Left ventricle myocardium superior (tissue), 1 donor: ENCODE results near the gene TAAR9. TPM values are rescaled to one million over a fixed set of nuclear protein-coding genes. Genes with fewer than 3 reads are reported as not detected.
A peak's percentile ranks its signal among the peaks of the same experiment; 100 is the strongest.
"Not testable (repeated sequence)": the region's sequence is repeated elsewhere in the genome, so short reads cannot be mapped to it uniquely, and the experiment has no call there.

Source experiments
- ATAC-seq: fragments of 200-7000 bp; cut with Tn5 transposase; one replicate; pipeline ENCODE4 v1.9.1; 2020; ENCODE audit warnings: mild to moderate bottlenecking, moderate library complexity
- DNase-seq: peaks from one replicate; pipeline ENCODE4 v3.0.0-alpha.2; 2020
- intact Hi-C: fragments of 100-400 bp; cut with micrococcal nuclease; formaldehyde crosslinking; loops from one replicate; pipeline ENCODE4 v1.11.0; 2022
- total RNA-seq: library from RNA; stranded (reverse); fragmentation: NEBNext Ultra II Directional; extraction: Animal tissue kit (Norgen Biotek cat#: 25700); gene quantifications from one replicate; pipeline ENCODE4 v1.2.1, GENCODE V29; 2021
- donor health status: DM: no; HTN: yes; CAD: no; lungs with severe emphysema.

The TAAR9 gene
- total RNA-seq, 1 donor from 2014 or later: not detected

DNA sequence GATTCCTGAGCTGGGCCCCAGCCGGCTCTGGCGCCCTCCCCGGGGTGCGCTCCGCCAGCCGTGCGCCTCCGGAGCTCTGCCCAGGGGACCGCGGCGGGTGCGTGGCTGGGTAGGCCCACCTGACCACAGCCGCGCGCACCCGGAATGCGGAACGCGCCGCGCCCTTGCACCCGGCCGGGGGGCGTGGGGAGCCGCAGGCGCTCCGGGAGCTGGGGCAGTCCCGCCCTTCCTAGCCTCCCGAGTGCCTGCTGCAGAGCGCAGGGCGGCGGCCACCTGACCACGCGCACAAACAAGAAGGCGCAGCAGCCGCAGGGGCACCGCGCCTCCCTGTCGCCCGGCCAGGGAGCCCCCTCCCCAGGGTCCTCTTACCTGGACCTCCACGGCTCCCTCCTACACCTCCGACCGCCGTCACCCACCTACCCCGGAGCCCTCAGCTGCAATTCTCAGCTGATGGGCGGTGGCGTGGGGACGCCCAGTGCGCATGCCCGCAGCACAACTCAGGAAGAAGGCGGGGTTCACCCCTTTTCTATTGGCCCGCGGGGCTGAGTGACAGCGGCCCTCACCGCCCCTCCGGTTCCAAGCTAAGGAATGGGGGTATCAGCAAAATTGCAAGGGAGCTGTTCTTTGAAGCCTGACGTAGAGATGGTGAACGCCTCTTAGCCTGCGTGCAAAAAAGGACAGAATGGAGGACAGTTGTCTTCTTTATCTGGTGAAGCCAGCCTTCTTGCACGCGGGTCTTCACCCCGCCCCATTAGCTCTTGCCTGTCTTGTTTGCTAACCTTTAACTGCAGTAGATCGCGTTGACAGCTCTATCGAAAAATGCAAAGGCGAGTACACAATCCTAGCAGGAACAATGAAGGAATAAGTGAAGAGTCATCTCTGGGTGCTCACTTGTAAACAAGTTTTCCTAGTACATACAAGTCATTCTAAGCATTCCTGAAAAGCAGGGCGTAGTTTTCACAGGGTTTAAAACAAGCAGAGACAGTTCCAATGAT, 25.1 kb upstream of the TAAR9 start, which contains the start of gene STX7:
Gene STX7, minus strand, starts transcription at position 479 of the 995 bp plus-strand sequence. CDS start 9,586 bp downstream, outside the sequence.
- ATAC-seq (peak; percentile 99), DNase-seq (peak; percentile 93)
- intact Hi-C loops: no loop called here

DNA sequence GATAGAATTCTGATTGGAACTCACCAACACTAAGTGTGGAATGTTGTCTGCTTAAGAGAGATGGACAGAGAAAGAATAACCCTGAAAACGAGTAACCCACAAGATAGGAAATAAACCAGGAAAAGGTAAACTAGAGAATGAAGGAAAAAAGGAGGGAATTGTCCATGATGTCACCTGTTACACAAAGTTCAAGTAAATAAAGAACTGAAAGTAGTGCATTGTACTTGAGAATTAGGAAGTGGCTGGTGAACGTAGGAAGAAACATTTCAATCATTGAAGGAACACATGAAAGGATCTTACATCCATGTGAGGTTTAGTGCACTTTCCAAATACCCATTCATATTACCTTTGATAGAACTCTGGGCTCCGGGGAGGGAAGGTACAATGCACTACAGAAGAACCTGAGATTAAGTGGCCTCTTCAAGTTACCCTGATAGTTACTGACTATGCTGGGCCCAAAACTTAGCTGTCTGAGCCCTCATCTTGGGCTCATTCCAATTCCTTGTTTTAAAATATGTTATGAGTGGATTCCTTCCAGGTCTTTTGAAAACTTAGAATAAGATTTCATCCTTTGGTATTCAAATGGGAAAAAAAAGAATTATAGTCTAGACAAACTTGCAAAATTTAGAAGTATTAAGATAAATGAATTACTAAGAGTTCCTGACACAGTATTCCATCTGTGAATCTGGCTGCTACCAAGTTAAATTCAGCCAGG, 24.1 kb upstream of the TAAR9 start:
- DNase-seq (no peak), ATAC-seq (no peak)
- intact Hi-C loops: no loop called here

DNA sequence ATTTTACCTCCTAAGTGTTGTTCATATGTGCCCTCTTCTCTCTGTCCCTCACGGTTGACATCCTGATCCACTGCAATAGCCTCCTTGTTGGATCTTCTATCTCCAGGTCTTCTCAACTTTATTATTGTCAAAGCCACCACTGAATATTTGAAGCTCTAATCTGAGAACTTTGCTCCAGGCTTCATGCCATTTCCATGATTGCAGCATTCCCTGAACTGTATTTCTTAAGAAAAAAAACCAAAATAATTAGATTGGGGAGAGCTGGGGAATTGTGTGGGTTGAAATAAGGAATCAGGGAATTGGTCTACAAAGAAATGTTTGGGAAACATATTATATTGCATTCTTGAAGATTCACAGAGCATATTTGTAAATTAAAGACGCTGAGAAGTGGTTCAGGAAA, 22.7 kb upstream of the TAAR9 start:
- intact Hi-C loops: no loop called here
- DNase-seq (no peak), ATAC-seq (no peak)

DNA sequence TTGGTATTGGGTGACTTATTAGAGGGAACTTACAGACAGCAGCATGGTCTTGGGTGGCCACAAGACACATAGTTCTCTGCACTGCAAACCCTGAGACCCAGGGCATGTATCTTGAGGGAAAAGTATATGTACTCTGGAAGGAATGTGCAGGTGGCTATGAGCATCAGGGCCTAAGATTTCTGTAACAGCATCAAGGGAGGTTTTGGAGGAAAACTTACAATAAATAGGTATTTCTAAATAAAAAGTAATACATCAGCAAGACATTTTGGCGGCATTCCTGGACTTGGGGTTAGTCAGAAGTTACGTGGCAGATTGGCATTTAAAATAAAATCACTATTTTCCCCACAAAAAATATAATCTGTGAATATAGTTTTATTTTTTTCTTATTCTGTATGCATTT, 17.1 kb upstream of the TAAR9 start:
- ATAC-seq (no peak), DNase-seq (no peak)
- intact Hi-C loops: no loop called here

DNA sequence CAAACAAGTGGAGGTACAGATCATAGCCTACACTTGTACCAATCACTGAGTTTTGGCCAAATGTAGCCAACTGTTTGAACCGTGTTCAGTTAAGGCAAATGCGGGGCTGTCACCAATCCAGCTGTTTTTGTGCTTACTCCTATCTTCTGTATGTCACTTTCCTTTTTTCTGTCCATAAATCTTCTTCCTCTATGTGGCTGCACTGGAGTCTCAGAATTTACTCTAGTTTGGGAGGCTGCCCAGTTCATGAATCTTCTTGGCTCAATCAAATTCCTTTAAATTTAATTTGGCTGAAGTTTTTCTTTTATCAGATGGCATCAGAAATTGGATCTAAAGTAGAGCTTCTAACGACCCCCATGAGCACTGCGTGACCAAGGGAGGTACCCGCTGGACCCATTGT, 13.4 kb upstream of the TAAR9 start:
- DNase-seq: no peak
- ATAC-seq: no peak
- intact Hi-C loops: no loop called here

DNA sequence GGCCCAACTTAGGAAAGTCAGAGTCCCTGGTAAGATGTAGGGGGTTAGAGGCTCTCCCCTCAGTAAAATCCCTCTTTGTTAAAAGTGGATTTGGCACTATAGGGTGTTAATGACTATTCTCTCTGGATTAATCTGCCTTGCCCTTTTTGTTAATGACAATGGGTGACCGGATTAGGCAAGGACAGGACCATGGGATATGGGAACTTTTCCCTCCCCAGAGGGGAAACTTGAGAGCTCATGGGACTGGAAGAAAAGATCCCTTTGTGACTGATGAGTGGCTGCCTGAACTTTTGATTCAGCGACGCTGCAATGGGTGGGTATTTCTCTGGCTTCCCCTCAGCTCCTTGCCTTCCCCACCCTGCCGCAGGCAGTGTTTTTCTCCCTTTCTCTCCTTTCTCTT, 12.2 kb upstream of the TAAR9 start:
- DNase-seq (no peak), ATAC-seq (no peak)
- intact Hi-C loops: no loop called here

DNA sequence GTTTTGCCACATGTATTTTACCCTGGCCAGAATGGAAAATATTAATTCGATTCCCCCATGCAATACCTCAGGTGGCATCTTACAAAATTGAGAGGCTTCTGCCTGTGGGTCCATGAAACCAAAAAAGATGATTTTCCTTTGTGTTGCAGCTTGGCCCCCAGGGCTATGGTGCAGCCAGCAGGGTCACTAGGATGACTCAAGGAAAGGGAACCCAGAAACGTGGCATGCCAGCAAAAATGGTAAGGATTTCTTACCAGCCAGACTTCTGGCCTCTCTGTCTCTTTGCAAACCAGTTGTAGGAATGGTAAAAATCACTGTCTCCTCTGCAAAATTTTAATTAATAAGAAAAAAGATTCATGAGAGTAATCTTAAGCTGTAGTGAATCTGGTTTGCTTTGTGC, 11.6 kb upstream of the TAAR9 start:
- DNase-seq (no peak), ATAC-seq (no peak)
- intact Hi-C loops: no loop called here

DNA sequence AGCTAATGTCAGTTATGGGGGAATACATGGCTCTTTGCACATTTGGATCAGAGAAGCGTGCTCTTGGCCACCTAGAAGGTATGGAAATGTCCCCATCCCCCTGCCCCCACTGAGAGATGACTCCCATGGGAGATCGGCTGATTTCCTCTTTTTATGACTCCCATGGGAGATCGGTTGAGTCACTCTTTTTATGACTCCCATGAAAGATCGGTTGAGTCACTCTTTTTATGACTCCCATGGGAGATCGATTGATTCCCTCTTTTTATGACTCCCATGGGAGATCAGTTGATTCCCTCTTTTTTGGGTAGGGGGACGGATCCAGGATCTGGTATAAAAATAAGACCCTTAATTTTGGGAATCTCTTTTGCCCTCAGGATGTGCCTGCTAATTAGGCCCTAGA, 10.3 kb upstream of the TAAR9 start:
- ATAC-seq (no peak), DNase-seq (no peak)
- intact Hi-C loops: no loop called here

DNA sequence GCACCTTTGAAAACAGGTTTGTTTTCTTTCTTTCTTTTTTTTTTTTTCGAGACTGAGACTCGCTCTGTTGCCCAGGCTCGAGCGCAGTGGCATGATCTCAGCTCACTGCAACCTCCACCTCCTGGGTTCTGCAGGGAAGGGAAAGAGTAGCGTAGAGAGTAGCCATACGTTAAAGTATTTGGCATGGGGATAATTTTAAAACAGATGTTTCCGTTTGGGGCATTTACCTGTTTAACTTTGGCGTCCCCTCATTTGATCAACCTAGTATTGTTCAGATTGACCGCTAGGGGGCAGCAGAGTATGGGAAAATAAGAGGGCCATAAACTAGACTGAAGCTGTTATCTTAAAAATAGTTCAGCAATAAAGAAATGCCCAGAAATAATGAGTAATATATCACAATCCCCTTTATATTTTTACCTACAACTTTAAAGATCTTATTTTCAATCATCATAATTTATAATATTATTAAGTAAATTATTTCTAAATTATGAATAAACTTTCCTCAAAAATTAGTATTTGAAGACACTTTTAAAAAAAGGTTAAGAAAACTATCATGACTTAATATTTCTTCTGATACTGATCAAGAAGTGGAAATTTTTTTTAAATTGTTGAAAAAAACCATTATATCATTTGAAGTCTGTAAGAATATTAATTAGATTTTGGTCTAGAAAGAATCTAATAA, 7.6 kb upstream of the TAAR9 start:
- no peak for DNase-seq
- intact Hi-C loops: no loop called here
- ATAC-seq: peak; percentile 65

DNA sequence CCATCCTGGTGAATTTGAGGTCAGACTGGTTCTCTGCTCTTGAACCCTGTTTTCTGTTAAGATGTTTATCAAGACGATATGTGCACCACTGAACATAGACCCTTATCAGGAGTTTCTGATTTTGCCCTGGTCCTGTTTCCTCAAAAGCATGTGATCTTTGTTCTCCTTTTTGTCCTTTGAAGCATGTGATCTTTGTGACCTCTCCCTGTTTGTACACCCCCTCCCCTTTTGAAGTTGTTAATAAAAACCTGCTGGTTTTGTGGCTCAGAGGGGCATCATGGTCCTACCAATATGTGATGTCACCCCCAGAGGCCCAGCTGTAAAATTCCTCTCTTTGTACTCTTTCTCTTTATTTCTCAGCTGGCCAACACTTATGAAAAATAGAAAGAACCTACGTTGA, 3.5 kb upstream of the TAAR9 start:
- ATAC-seq, DNase-seq, intact Hi-C loops: not testable (repeated sequence)

DNA sequence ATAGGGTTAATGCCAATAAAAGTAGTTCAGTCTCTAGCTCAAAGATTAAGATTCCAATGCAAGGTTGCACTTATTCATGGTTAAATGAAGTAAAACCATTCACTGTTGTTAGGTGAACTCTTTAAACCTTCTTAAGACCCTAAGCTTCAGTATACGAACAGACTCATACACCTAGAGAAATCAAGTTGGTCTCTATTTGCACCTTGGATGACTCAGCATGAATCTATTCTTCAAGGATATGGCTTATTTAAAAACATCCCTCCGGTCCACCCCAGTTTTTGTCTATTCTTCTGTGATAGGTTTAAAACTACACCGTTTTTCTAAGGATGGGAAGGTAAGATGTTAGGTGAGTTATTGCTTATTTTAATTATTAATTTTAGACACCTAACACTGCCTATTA, 932 bp upstream of the TAAR9 start:
- no peak for DNase-seq
- ATAC-seq: no peak
- intact Hi-C loops: no loop called here

DNA sequence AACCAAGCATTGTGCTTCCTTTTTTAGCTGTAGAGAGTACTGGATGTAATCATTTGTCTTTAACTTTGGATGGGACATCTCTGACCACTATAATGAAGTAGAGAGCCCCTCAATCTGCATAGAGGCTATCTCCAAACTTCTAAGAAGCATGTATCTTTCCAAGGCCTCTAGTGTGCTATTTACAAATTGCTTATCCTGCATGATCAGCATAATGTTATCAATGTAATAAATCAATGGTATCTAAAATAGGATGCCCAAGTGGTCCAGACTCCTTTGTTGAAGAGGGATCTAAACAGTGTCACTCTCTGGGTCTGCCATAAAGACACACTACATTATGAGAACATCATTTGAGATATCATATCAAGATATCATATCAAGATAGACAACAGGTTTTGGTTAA, 6.7 kb downstream of the TAAR9 start:
- intact Hi-C loops: no loop called here
- DNase-seq (no peak), ATAC-seq (no peak)

DNA sequence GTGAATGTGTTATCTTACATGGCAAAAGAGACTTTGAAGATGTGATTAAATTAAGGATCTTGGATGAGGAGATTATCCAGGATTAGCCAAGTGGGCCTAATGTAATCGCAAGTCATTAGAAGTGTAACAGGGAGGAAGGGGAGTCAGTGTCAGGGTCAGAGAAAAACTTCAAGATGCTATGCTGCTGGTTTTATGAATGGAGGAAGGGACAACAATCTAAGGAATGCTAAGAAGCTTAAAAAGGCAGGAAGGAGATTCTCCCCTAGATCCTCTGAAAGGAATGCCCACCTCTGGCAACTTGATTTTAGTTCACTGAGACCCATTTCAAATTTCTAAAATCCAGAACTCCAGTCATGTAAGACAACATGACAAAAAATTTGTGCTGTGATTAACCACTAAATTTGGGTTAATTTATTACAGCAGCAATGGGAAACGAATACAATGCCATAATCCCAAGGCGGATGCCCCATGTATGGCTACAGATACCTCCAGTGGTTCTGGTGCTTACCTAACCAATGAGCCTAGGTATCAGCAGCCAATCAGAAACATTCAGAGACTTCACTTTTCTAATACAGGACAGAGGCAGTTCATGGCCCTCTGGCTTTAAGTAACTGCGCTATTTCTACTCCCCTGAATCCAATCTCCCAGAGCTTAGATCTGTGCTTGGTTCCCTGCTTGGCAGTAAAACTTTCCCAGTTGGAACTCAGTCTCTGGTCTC, 10.8 kb downstream of the TAAR9 start:
- ATAC-seq: no peak
- no peak for DNase-seq
- intact Hi-C loops: no loop called here

DNA sequence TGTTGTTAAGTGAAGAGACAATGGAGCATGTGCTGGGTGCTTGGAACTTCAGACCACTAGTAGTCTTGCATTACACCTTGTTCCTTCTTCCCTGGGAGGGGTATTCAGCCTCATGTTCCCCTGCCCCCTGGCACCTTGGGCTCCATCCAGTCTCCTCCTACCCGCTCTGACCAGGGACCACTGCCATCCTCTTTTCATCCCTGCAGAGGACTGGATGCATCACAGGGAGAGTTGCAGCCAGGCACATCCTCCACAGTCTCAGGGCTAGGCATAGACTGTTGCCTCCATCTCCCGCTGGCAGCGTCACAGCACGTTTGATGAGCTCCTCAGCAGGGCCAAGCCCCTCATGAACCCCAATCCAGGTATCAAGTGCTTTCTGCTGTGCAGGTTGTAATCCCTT, 13.1 kb downstream of the TAAR9 start:
- ATAC-seq: no peak
- intact Hi-C loops: no loop called here
- DNase-seq: no peak

DNA sequence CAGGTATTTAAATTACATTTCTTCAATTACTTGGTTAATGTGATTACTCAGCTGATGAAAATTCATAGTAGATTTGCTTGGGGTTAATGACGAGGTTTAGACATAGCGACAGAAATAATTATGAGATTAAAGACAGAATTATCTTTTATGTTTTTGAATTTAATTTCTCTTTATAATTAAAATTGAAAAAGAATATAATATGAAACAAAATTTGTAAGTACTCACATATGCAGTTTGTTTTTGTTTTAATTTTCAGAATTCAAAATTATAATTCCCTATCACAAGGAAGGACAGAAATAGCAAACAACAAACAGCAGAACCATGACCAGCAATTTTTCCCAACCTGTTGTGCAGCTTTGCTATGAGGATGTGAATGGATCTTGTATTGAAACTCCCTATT, 14.3 kb downstream of the TAAR9 start, which contains the start of gene TAAR8:
Gene TAAR8, plus strand, starts transcription at position 301 of the 400 bp plus-strand sequence. Its CDS starts 21 bp downstream, at position 322.
- intact Hi-C loops: no loop called here
- DNase-seq: no peak
- no peak for ATAC-seq

DNA sequence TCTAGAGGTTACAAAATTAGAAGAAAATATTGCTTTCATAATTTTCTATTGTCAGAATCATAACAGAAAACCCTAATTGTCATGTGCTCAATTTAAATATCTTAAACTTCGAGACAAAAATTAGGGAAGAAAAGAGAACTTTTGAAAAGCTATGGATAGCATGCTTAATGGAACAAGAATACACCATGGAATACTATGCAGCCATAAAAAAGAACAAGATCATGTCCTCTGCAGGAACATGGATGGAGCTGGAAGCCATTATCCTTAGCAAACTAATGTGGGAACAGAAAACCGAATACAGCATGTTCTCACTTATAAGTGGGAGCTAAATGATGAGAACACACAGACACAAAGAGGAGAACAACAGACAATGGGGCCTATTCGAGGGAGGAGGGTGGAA, 22.0 kb downstream of the TAAR9 start:
- intact Hi-C loops, ATAC-seq, DNase-seq: not testable (repeated sequence)

DNA sequence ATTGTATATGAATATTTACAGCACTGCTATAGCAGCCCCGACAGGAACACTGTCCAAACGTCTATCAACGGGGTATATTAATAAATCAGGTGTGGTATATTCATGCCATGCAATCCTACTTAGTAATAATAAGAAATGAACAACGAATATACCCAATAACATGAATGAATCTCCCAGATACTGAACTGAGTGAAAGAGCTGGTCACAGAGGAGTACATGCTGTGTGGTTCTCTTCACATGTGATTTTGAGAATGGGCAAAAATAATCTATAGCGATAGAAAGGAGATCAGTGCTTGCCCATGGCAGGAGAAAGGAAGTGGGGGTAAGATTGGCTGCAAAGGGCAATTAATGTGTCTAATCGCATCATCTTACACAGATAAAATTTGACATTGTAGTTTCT, 28.3 kb downstream of the TAAR9 start:
- intact Hi-C loops: no loop called here

DNA sequence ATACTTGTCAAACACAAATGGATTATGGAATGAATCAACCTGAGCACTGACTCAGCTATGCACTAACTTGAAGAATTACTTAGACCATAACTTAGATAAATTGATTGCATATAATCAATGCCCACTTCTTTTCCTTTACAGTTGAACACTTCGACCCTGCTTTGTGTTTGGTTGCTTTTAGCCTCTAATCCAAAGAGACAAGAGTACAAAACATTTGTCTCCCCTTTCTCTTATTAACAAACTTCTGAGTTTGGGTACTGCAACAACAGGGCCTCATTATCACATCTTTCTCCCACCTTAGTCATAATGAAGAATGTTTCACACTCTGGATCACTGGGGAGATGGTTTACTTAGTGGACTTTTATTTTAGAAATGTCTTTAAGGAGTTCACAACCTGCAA, 29.5 kb downstream of the TAAR9 start:
- ATAC-seq (no peak), DNase-seq (no peak)
- intact Hi-C loops: no loop called here

More for the DNA sequence above, 28.3 kb downstream of the TAAR9 start:
- DNase-seq: no peak
- ATAC-seq: no peak

DNA sequence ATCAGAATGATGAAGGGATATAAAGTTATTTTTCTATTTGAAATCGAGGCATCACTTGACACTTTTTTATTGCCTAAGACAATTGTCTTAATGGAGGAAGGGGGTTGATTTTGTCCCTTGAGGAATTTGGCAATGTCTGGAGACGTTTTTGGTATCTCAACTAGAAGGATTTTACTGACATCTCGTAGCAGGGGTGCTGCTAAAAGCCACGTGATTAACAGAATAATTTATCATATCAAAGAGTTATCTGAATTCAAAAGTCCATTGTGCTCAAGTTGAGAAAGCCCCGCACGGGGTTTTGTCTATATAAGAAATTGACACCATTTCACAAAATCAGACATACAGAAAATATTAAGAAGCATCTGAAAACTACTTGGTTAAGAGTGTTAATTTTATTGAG, 30.5 kb downstream of the TAAR9 start:
- intact Hi-C loops: no loop called here
- ATAC-seq: no peak
- no peak for DNase-seq
